NCI-H510A (cell line): ENCODE measurements around the gene PRKCE.
"Not testable (repeated sequence)": the region's sequence is repeated elsewhere in the genome, so short reads cannot be mapped to it uniquely, and the experiment has no call there.

Experiments used
- DNase-seq: peaks from one replicate; lab custom pipeline; 2025; lab: John Stamatoyannopoulos, UW

Gene PRKCE

DNA sequence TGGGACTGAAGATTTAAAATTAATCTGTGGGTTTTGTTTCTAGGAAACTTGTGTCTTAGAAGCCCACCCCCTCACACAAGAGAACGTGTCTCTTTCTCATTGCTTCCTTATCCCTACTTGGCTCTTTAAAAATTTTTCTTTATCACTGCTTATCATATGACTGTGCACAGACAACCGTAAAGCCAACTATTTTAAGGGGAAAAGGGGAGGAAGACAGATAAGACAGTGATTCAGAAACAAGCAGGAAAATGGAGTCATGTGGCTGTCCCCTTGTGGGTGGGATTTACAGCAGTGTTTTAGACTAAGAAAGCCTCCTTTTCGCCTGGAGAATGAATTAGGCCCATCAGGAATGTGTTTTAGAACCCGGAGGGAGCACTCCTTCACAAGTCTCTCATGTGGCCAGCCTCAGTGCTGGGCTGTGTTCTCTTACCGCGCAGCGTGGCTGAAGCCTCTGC lies 17.6 kb downstream of the PRKCE start:
- no peak for DNase-seq

DNA sequence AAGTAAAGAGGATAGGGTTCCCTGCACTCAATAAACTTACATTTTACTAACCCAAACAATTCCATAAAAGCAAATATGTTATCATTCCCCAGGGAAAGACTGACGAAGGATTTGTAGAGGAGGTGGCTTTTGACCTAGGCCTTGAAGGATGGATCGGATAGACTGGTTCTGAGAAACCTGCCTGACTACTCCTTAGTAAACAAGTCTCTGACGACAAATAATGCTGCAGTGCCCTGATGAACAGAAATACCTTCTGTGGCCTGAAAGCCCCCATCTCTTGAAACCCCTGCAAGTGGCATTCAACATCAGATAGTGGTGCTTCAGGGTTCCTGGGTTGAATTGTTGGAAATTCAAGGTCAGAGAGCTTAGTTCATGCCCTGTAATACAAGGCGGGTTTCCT lies 19.2 kb downstream of the PRKCE start:
- no peak for DNase-seq

DNA sequence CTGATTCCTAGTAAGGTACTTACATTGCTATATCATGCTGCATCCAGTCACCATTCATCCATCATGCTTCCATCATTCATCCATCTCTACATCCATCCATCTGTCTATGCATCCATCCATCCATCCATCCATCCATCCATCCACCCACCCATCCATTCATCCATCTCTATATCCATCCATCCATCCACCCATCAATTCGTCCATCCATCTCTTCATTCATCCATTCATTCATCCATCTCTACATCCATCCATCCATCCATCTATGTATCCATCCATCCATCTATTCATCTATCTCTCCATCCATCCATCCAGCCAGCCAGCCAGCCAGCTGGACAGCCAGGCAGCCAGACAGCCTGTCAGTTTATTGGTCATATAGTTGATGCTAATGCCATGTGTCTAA lies 20.7 kb downstream of the PRKCE start:
- no peak for DNase-seq

DNA sequence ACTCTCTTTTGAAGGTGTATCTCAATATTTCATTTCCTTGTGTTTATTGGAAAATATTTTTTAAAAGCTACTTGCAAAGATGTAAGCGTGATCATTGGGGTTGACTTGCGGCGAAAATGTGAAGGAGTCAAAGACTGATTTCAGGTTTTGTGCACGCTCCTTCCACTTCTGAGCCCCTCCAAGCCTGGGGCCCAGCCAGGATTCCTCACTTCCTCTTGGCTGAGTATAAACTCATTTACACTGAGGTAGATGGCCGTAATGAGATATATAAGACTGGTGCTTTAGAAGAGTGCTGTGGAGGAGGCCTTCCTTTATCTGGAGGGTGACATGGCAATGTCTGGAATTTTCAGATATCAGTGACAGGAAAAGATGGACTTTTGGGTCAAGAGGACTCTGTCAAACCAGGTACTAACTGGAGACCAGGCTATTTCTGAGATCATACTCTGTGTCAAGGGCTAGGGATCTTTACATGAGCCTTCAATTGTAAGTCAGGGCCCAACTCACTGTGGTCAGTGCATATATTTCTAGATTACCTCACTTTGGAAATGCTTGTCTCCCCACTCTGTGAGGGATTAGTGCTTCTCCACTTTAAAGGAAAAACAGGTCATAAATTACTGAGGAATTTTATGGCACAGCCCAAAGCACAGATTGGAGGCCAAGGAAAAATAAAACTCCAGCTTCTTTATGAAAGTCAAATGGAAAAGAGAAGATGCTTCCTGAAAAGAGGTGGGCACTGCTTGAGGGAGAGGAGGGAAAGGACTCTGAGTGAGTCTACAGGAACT lies 22.8 kb downstream of the PRKCE start:
- DNase-seq: no peak

DNA sequence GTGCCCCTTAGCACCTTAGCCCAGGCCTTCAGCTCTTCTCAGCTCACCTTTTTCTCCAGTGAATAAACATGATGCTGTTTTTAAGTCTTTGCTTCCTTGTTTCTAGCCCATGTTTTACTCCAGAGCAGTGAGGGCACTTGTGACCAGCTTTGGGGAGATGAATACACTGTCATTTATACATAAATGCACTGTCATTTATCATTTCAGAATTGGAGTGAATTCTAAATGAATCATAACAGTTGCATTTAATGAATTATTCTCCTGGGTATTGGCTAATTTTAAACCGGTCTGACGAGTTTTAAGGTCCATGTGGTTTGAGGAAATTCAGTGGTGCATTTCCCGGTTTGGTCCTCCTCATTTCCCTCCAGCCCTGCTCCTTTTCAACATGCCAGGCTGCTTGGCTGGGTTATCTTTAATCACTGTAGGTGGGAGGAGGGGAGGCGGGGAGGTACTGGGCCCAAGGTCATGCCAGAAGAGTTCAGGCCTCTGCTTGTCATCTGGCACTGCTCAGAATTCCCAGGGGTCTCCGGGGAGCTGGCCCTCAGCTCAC lies 23.9 kb downstream of the PRKCE start:
- DNase-seq: peak; percentile 66

DNA sequence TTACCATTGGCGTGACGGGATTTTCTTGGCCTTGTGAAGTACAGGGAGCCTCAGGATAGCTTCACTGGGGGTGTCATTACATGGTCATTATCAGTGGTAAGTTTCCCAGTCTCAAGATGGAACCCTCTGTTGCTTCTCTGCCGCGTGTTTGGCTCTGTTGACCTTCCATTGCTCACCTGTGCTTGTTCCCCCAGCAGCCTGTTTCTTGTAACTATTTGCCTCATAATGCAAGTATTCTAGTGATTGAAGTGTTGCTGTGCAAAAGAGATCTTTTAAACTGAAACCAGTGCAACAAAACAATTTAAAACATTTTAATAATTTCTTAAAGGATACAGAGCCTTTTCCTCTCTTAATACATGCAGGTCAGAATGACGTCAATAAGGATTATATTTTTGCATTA lies 24.6 kb downstream of the PRKCE start:
- DNase-seq: no peak

DNA sequence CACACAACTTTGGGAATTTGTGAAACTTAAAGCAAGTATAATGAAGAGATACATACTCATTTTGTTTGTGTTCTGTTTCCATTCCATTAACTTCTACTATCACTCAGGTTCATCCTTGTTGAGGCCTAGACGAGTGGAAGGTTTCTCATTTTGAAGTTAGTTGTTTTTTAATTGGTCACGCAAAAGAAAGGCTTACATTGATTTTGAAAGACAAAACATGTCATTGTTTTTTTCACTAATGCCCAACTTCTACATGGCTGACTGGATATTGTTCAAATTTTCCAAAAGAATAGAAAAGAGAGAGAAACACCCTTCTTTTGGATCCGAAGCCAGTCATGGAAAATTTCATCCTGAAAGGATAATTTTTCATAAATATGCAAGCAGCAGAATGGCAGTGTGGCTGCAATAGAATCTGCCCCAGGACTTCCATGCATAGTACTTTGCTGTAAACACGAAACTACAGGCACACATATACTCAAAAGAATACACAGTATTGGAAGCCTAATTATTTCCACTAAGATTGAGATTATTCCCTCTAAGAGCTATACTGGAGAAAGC lies 27.4 kb downstream of the PRKCE start:
- no peak for DNase-seq

DNA sequence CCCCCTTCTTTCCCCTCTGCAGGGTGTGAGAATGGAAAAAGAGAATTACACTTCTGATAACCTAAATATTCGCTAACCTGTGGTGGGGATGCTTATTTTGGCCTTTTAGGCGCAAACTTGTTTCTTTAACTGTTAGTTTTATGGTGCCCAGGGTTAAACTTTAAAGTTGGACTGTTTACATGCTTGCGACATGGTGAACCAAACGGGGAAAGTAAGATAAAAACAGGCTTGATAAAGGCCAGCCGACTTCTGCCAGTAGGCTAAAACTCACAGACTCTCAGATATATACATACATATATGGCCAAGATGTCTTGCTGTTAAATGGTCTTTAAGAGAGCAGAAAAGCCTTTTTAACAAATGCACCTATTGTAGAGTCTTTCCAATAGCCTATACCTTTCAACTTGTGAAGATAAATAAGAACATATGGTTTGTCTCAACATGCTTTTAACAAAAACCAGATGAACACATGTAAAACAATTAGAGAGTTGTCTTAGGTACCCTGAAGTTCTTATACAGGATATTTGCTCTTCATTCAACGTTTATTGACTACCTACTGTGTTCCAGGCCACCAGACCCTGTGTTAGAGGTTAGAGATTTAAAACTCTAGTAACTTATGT lies 29.0 kb downstream of the PRKCE start:
- DNase-seq: no peak

DNA sequence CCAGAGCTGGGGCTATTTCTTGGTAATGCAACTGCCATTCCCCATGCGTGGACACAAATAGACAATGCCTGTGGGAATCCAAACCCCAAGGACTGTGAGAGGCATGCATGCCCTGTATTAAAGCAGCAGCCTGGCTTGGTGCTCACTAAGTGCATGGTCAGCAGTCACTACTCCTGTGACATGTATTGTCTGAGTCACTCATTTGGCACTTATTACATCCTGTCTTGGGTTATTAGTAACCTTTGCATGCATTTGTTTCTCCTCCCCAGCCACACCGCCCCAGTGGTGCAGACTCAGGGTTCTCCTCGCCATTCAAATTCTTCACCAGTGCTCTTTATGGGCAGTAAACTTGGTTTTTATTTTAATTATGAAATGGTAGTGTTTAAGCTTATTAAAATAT lies 30.2 kb downstream of the PRKCE start:
- no peak for DNase-seq

DNA sequence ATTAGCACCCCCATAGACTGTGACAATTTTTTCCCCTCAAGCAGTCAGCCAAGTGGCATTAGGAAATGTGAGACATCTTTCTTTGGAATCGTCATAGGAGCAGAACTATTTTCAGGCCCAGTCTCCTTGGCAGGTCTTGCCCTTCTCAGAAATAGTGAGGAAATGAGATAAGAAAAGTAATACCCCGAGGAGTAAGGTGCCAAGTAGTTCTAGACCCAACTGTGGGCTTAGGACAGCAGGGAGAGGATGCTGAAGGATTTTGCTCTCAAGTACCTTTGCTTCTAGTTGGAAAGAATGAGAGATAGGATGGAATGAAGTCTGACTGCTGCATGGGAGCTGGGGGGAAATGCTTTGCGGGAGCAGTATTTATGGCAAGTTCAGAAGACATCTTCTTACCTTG lies 31.8 kb downstream of the PRKCE start:
- DNase-seq: no peak

DNA sequence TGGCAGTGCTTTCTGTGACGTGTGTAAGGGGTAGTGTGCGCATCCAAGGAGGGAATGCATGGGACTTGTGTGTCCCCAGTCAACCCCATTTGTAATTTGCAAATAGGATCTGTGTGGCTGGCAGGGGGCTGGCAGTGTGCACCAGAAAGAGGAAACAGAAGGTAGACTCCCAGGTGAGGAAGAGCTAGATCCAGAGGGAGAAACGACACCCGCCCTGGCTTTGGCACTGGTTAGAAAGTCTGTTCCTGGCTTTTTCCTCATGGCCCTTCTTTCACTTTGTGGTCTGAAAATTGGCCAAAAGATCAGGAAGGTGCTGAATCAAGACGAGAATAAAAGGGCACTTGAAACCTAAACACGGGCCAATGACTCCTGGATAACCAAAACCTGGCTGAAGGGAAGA lies 33.3 kb downstream of the PRKCE start:
- no peak for DNase-seq

DNA sequence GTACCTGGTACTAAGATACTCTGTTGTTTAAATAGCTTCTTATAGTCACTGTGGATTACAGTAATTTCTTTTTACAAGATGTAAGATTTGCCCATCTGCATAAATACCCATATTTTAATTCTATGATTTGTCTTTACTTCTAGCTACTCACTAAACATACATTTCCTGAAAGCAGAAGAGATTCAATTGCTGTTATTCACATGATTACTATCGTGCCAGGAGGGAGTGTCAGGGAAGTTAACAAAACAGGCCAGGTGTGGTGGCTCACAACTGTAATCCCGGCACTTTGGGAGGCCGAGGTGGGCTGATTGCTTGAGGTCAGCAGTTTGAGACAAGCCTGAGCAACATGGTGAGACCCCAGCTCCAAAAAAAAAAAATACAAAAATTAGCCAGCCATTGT lies 33.8 kb downstream of the PRKCE start:
- DNase-seq: no peak

DNA sequence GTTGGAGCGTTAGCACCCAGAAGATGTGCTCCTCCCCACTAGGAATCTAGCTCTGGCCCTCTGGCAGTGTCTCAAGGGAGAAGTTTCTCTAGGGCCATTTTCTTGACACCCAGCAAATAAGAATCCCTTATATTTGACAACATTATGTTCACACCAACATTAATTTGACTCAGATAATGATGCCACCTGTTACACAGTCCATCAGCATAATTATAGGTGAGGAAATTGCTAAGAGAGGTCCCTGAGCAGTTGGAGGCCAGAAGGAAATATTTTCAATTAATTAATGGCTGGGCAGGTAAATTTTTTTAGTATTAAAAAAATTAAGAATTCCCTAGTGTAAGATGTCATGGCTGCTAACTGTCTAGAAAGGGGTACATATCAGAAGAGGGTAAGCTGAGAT lies 36.5 kb downstream of the PRKCE start:
- DNase-seq: no peak

DNA sequence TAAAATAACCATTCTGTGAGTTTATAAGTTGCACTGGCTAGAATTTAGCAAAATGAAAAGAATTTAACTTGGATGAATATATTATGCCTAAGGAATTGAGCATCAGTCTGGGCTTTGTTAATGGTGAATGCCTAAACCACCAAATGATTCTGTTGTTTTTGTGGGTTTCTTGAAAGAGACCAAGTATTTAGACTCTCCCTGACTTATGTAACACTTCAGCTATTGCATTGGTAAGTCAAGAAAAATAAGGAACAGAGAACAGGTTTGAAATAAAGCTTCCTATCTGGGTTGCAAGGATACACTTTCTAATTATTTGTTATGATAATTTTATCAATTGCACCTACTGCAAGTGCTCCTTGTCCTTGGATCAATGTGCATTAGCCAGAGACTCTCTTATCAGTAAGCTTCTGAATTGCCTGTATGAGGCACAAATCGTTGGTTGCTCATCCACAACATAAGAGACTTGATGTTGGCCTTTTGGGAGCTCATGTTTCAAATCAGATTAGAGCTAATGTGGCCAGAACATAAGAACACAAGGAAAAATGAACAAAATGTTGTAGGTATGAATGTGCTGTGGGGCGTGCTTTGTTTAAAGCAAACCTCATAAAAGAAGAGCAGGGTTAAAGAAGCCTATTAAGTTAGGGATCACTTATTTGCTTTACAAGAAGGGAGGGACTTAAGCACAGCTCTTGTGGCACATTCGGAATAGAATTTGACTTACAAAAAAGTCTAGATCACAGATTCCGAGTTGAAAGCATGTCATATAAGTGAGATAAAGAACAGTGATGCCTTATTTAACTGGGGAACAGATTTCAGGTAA lies 37.2 kb downstream of the PRKCE start:
- DNase-seq: no peak

DNA sequence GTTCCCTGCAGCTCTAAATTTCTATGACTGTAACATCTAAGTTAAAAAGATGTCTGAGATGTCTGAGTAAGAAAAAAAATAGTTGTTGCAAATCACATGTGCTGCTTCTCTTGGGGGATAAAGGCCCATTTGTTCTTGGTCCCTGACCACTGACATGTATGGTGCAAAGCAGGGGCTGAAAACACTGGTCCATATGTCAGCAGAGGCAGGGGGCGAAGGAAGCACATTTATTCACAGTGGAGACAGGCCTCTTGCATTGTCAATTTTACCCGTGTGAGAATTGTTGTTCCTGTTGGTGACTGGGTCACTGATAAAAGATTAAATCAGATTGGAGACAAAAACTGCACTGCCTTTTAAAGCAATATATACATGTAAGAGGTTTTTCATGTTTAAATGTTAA lies 38.8 kb downstream of the PRKCE start:
- DNase-seq: no peak

DNA sequence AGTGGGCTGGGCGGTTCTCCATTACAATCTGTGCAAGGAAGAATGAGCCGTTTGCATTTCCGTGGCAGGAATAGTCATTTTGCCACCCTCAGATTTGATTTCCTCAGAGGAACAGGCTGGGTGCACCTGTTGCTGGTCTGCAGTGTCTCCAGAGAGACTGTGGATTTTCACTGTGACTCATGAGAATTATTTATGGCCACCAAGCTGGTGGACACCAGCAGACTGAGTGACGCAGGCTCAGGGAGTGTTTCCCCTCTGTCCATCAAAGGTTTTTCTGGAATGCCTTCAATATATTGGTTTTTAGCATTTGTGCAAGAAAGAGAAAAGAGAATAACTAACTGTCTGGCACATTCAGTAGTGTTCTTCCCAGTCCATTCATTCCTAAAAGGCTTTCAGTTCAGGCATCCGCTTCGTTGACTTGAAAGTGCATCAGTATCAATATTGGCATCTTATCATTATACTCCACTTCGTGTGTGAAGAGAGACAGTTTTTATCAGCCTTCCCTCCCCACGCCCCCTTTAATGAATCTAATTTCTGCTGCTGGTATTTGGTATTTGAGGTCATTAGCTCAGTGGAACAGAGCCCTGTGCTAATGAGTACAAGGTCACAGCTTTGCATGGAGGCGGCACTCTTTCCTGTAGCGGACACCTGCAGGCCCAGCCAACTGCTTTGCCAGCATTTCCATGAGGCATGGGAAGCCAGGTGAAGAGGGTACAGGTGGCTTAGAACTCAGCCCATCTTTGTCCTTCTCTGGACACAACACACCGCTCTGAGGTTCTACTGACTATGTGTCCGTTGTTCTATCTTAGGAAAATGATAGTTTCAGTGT lies 39.9 kb downstream of the PRKCE start:
- DNase-seq: no peak

DNA sequence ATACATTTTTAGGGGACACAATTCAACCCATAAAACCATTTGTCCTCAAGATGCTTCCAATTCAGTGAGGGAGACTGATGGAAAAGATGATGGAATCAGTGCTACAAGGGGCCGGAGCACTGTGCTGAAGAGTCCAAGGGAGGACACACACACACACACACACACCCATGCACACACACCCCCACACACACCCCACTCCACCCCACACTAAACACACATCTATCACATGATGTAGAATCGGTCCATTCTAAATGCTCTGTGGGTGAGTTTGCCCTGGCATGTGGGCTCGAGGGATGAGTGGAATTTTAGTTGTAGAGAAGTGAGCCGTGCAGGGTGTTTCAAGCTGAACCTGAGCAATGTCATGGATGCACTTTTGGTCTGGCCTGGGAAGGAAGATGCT lies 41.1 kb downstream of the PRKCE start:
- no peak for DNase-seq

DNA sequence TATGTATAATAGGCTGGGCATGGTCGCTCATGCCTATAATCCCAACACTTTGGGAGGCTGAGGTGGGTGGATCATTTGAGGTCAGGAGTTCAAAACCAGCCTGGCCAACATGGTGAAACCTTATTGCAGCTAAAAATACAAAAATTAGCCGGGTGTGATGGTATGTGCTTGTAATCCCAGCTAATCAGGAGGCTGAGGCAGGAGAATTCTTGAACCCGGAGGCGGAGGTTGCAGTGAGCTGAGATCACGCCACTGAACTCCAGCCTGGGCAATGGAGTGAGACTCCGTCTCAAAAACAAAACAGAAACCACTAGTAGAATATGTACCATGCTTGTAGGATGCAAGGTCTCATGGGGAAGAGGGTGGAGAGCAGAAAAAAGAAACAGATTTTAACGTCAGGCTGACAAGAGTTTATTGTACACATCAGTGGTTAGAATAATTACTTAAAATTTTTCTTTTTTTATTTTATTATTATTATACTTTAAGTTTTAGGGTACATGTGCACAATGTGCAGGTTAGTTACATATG lies 44.1 kb downstream of the PRKCE start:
- not testable (repeated sequence) for DNase-seq

DNA sequence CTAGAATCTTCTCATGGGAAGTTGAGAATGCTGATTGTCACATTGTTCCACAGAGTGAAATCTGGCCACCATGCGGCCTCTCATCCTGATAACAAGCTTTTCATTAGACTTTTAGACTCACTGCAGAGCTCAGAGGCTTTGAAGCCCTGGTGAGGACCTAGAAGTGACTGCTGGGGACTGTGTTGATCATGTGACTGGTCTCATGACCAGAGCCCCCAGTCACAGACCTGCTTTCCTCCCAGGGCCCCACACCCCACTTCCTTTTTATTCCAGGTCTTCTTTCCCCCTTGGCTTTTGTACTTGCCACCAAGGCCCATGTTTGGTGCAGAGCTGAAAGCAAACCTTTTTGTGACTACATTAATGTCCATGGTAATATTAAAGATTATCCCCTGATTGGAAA lies 45.2 kb downstream of the PRKCE start:
- DNase-seq: no peak

DNA sequence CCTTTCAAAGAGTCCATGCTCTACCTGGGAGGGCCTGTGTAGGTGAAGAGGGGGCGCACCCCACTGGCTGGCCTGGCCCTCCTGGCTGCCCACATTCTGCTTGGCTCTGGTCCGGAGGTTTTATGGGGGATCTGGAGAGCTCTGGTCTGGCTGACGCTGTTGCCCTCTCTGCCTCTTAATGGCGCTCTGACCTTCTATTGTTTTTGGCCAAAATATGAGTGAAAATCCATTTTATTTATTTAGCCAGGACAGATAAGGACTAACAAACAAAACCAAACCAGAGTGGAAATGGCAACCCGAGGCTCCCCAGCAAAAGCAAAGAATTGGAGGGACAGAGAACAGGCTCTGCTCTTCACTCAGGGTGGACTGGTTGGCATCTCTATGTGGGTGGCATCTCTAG lies 45.7 kb downstream of the PRKCE start:
- no peak for DNase-seq

DNA sequence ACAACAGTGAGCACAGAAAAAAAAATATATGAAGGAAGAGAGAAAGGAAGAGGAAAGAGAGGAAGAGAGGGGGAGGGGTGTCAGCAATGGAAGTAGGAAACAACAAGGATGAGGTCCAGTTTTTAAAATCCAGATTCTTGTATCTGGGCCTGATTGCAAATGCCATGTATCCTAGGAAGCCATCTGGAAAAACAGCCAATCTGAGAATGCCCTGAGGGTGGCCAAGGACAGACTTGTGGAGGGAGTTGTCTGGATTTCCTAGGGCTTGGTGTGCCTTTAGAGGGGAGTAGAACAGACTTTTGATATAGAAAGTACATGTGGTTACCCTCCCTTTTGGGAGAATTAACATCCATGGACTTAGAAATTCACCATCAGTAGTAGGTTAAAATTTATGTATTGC lies 47.1 kb downstream of the PRKCE start:
- no peak for DNase-seq
